Measurements from ENCODE around the gene EPHA6. TPM values are rescaled to one million over a fixed set of nuclear protein-coding genes. Genes with fewer than 3 reads are reported as not detected.

Gene EPHA6
- total RNA-seq, 1 donor from 2014 or later = 1.2 TPM

DNA sequence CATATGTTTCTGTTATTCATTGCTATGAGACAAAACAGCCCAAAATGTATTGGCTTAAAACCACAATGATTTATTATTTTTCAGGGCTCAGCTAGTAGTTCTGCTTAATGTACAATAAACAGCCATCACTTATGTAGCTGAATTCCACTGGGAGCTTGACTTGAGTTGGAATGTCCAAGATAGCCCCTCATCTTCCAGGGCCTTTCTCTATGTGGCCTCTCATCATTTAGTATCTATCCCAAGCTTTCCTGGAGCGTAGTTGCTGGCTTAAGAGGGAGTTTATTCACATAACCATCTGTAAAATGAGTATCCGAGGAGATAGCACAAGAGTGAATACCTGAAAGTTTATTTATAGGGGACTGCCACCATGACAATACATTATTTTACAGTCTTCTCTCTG lies 176.8 kb downstream of the EPHA6 start:
- Histone ChIP-seq H3K9me3 (no peaks in the 10 kb centered on the region), H3K27ac (no peak overlapping the region), H3K36me3 (no peaks in the 10 kb centered on the region), H3K4me1 (no peaks in the 10 kb centered on the region), H3K27me3 (no peaks in the 10 kb centered on the region), H3K4me3 (no peak overlapping the region)
- intact Hi-C loops (cut with DNase I) = no loop called here
- DNase-seq (ENCODE audit: extremely low spot score in 2 of 2) = no peak
- TF ChIP-seq, protein P1, sequence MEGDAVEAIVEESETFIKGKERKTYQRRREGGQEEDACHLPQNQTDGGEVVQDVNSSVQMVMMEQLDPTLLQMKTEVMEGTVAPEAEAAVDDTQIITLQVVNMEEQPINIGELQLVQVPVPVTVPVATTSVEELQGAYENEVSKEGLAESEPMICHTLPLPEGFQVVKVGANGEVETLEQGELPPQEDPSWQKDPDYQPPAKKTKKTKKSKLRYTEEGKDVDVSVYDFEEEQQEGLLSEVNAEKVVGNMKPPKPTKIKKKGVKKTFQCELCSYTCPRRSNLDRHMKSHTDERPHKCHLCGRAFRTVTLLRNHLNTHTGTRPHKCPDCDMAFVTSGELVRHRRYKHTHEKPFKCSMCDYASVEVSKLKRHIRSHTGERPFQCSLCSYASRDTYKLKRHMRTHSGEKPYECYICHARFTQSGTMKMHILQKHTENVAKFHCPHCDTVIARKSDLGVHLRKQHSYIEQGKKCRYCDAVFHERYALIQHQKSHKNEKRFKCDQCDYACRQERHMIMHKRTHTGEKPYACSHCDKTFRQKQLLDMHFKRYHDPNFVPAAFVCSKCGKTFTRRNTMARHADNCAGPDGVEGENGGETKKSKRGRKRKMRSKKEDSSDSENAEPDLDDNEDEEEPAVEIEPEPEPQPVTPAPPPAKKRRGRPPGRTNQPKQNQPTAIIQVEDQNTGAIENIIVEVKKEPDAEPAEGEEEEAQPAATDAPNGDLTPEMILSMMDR (IDR thresholded peaks at IDR 0.05) = no peak
- TF ChIP-seq POLR2AphosphoS5 (IDR thresholded peaks at IDR 0.05; ENCODE audit: insufficient read depth in 1 of 2, low read depth in 1 of 2) (no peak), POLR2A (IDR thresholded peaks at IDR 0.05) (no peak)

- TF ChIP-seq POLR2A (IDR thresholded peaks at IDR 0.05) (no peak), POLR2AphosphoS5 (IDR thresholded peaks at IDR 0.05; ENCODE audit: insufficient read depth in 1 of 2, low read depth in 1 of 2) (no peak)
- TF ChIP-seq, protein P1 (IDR thresholded peaks at IDR 0.05) = no peak
- H3K36me3 ChIP-seq = no peaks in the 10 kb centered on the region
- H3K9me3 ChIP-seq = no peaks in the 10 kb centered on the region
- no peak overlapping the region for H3K4me3 ChIP-seq
- H3K27me3 ChIP-seq = no peaks in the 10 kb centered on the region
- DNase-seq (ENCODE audit: extremely low spot score in 2 of 2) = no peak
- intact Hi-C loops (cut with DNase I) = no loop called here
- H3K4me1 ChIP-seq = no peaks in the 10 kb centered on the region
- no peak overlapping the region for H3K27ac ChIP-seq
These were observed 177.5 kb downstream of the EPHA6 start for GRCh38 chr3:96991800-96992365.

GRCh38 chr3:96994988-96995387 lies 180.6 kb downstream of the EPHA6 start:
- Histone ChIP-seq H3K4me3 (no peak overlapping the region), H3K4me1 (no peaks in the 10 kb centered on the region), H3K27ac (no peak overlapping the region), H3K9me3 (no peaks in the 10 kb centered on the region), H3K27me3 (no peaks in the 10 kb centered on the region), H3K36me3 (no peaks in the 10 kb centered on the region)
- intact Hi-C loops (cut with DNase I) = no loop called here
- DNase-seq (ENCODE audit: extremely low spot score in 2 of 2) = no peak
- TF ChIP-seq, protein P1 (IDR thresholded peaks at IDR 0.05) = no peak
- no peak for TF ChIP-seq POLR2A (IDR thresholded peaks at IDR 0.05)
- TF ChIP-seq POLR2AphosphoS5 (IDR thresholded peaks at IDR 0.05; ENCODE audit: insufficient read depth in 1 of 2, low read depth in 1 of 2) = no peak

DNA sequence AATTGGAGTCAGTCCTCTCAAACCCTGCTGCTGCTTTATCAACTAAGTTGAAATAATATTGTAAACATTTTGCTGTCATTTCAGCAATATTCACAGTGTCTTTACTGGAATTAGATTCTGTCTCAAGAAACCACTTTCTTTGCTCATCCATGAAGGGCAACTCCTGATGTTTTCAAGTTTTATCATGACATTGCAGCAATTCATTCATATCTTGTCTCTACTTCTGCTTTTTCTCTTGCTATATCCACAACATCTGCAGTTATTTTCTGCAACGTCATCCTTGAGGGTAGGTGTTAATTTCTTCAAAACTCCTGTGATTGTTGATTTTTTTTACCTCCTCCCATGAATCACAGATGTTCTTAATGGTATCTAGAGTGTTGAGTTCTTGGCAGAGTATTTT lies 181.6 kb downstream of the EPHA6 start:
- intact Hi-C loops (cut with DNase I) = no loop called here
- Histone ChIP-seq H3K9me3 (no peaks in the 10 kb centered on the region), H3K27me3 (no peaks in the 10 kb centered on the region), H3K36me3 (no peaks in the 10 kb centered on the region), H3K4me1 (no peaks in the 10 kb centered on the region), H3K4me3 (no peak overlapping the region), H3K27ac (no peak overlapping the region)
- no peak for DNase-seq (ENCODE audit: extremely low spot score in 2 of 2)
- TF ChIP-seq, protein P1 (IDR thresholded peaks at IDR 0.05) = no peak
- TF ChIP-seq POLR2A (IDR thresholded peaks at IDR 0.05) (no peak), POLR2AphosphoS5 (IDR thresholded peaks at IDR 0.05; ENCODE audit: insufficient read depth in 1 of 2, low read depth in 1 of 2) (no peak)

DNA sequence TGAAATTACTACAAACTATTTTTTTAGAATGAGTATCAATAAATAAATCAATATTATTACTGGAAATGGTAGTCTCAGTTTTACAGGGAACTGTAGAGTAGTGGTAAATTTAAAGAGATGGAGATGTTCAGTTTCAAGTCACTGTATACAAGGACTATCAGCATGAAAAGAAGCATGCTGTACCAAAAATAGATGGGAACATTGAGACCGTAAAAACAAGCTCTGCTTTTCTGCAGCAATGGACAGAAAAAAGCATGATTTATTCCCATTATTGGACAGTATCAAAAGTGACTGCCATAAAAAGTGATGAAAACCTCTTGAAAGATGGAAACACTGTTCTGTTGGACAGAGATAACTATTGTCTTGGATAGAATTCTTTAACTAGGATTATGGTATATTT lies 187.2 kb downstream of the EPHA6 start:
- H3K27ac ChIP-seq = no peak overlapping the region
- H3K27me3 ChIP-seq = no peaks in the 10 kb centered on the region
- TF ChIP-seq, protein P1 (IDR thresholded peaks at IDR 0.05) = no peak
- TF ChIP-seq POLR2A (IDR thresholded peaks at IDR 0.05) (no peak), POLR2AphosphoS5 (IDR thresholded peaks at IDR 0.05; ENCODE audit: insufficient read depth in 1 of 2, low read depth in 1 of 2) (no peak)

More for the DNA sequence above, 187.2 kb downstream of the EPHA6 start:
- no peaks in the 10 kb centered on the region for H3K36me3 ChIP-seq
- H3K4me1 ChIP-seq = no peaks in the 10 kb centered on the region
- no peaks in the 10 kb centered on the region for H3K9me3 ChIP-seq
- no peak overlapping the region for H3K4me3 ChIP-seq
- DNase-seq (ENCODE audit: extremely low spot score in 2 of 2) = no peak
- intact Hi-C loops (cut with DNase I) = no loop called here
